Ovary (tissue), 9 donors: ENCODE measurements around the gene MYBPH. TPM values are rescaled to one million over a fixed set of nuclear protein-coding genes. Genes with fewer than 3 reads are reported as not detected.

Experiments used
- DNase-seq, 5 donors: peaks; one replicate each; pipeline ENCODE4 v3.0.0-alpha.2; 2019 to 2020
- H3K27ac ChIP-seq, 2 donors: fragments of 200-600 bp; one replicate each; pipeline versions ENCODE4 v1.5.1 to v1.8.0; 2019 to 2022
- H3K27me3 ChIP-seq: fragments of 200-600 bp; one replicate; pipeline ENCODE4 v1.8.0; 2022
- H3K36me3 ChIP-seq: fragments of 200-600 bp; sonication (generic); one replicate; pipeline ENCODE4 v1.5.1; 2019
- H3K4me1 ChIP-seq: one replicate; pipeline ENCODE4 v1.8.1; 2013; ENCODE audit warnings: mild to moderate bottlenecking, moderate library complexity; ENCODE audit not compliant: insufficient read depth
- H3K4me3 ChIP-seq: fragments of 200-600 bp; sonication (generic); one replicate; pipeline ENCODE4 v1.5.1; 2017
- H3K9me3 ChIP-seq, 2 donors: fragments of 200-600 bp in 1 of 2; sonication (generic) in 1 of 2; one replicate each; pipeline versions ENCODE4 v1.5.1 to v1.8.1; 2013 to 2019; ENCODE audit warnings: mild to moderate bottlenecking in 1 of 2, moderate library complexity in 1 of 2
- CTCF ChIP-seq, 3 donors: fragments of 450-650 bp in 2 of 3; fragments of 200-600 bp in 1 of 3; IDR thresholded peaks; one replicate each; pipeline versions ENCODE4 v1.5.1 to v1.8.0; 2016 to 2022; ENCODE audit warnings: antibody characterized with exemption in 3 of 3, mild to moderate bottlenecking in 1 of 3
- EP300 ChIP-seq: sonication (generic); formaldehyde crosslinking; IDR thresholded peaks from one replicate; pipeline ENCODE4 v1.6.1; 2017; ENCODE audit warnings: antibody characterized with exemption
- POLR2A ChIP-seq: fragments of 450-650 bp; IDR thresholded peaks from one replicate; pipeline ENCODE4 v1.6.1; 2017; ENCODE audit warnings: antibody characterized with exemption, mild to moderate bottlenecking, moderate library complexity
- WGBS, 3 donors: extraction: QIAGEN DNeasy Blood & Tissue Kit in 1 of 3; methylation state at CpG; one replicate each; pipeline versions ENCODE4 v1.1.5 to v1.1.7; 2013 to 2017; 5-methylcytosine and 5-hydroxymethylcytosine counted together
- intact Hi-C, 4 donors: fragments of 100-400 bp; cut with DNase I; formaldehyde crosslinking; loops; one replicate each; pipeline versions ENCODE4 v1.11.0 to v1.15.1; 2022 to 2023
- polyA plus RNA-seq, 2 donors: library from polyadenylated mRNA; stranded (reverse); fragments of 200-250 nt in 1 of 2; fragments of 350-450 nt in 1 of 2; fragmentation: Illumina TruSeq in 1 of 2; extraction: RNeasy Lipid Tissue Mini Kit (QIAGEN cat#74804) in 1 of 2; gene quantifications; one replicate each; pipeline ENCODE4 v1.2.3, GENCODE V29; 2013 to 2014
- total RNA-seq, 7 donors: library from RNA; depleted of rRNA in 2 of 7; stranded (reverse); fragments of >200 nt in 2 of 7; fragmentation: NEBNext Ultra II Directional in 3 of 7; extraction: Animal tissue kit (Norgen Biotek cat#: 25700) in 3 of 7; gene quantifications; one replicate each; pipeline versions ENCODE4 v1.1.0 to v1.2.4, GENCODE V29; 2016 to 2023
- donor health status: DM: no; HTN: no; CAD: no; lungs with moderate emphysema.
- donor health status: DM: no; HTN: no; CAD: no.
- donor health status: Bipolar disorder and iron deficiency.
- donor health status: DM: yes; HTN: yes; CAD: no.
- donor health status: DM: no; HTN: no; CAD: no.
- donor health status: DM: yes; HTN: yes; CAD: no.

MYBPH gene
- total and polyA plus RNA-seq, 9 donors: 0.04 to 0.27 (median 0.17) TPM; not detected in 5

DNA sequence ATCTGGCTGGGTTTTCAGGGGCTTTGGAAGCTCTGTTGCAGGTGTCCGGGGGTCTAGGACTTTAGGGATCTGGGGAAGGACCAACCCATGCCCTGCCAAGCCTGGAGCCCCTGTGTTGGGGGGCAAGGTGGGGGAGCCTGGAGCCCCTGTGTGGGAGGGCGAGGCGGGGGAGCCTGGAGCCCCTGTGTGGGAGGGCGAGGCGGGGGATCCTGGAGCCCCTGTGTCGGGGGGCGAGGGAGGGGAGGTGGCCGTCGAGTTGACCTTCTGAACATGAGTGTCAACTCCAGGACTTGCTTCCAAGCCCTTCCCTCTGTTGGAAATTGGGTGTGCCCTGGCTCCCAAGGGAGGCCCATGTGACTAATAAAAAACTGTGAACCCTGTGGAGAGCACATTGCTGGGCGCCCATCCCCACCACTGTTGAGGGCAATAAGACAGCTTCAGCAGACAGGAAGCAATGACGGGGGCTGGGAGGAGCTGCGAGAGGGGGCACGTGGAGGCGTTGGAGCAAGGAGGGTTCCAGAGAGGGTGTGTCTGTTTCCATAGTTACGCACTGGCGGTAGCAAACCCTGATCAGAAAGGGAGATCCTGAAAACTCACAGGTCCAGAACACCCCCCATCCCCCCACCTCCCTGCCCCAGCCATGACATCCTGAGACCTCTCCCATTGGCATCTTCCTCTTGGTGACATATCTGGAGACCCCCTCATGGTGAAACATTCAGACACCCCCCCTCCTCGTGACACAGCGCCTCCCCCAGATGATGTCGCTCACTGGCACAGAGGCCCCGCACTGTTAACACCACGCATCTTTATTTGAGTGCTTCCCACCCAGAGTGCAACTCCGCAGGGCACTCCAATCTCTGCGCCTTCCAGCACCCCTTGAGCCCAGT is 8.4 kb downstream of the MYBPH start:
- DNase-seq: no peak
- H3K36me3 ChIP-seq: no peaks in the 10 kb centered on the region
- H3K27ac ChIP-seq: no peak overlapping the region
- no peaks in the 10 kb centered on the region for H3K4me1 ChIP-seq
- WGBS, 3 donors: 80 to 82% (median 80%) methylated on average over 23 of the region's 23 CpGs
- no peaks in the 10 kb centered on the region for H3K9me3 ChIP-seq
- H3K4me3 ChIP-seq: no peak overlapping the region
- no peaks in the 10 kb centered on the region for H3K27me3 ChIP-seq
- intact Hi-C loops: no loop called here
- TF ChIP-seq CTCF (IDR thresholded peaks at IDR 0.05): no peak
- TF ChIP-seq POLR2A: no peak
- TF ChIP-seq EP300: no peak

- Histone ChIP-seq H3K9me3 (no peaks in the 10 kb centered on the region), H3K36me3 (no peaks in the 10 kb centered on the region), H3K27ac (no peak overlapping the region), H3K4me1 (no peaks in the 10 kb centered on the region), H3K27me3 (no peaks in the 10 kb centered on the region), H3K4me3 (no peak overlapping the region)
- TF ChIP-seq EP300 (no peak), CTCF (IDR thresholded peaks at IDR 0.05) (no peak)
- no peak for DNase-seq
- 76 to 79% (median 77%) methylated on average over 13 to 14 of the region's 14 CpGs for WGBS, 3 donors
- intact Hi-C loops: no loop called here
Observed at GRCh38 chr1:203166192-203166940, 9.3 kb downstream of the MYBPH start.

GRCh38 chr1:203165800-203166161 is 9.8 kb downstream of the MYBPH start:
- WGBS, 3 donors: 95 to 99% (median 96%) methylated on average over 8 of the region's 8 CpGs
- no peak for DNase-seq
- TF ChIP-seq CTCF (IDR thresholded peaks at IDR 0.05) (no peak), POLR2A (no peak), EP300 (no peak)
- Histone ChIP-seq H3K27ac (no peak overlapping the region), H3K27me3 (no peaks in the 10 kb centered on the region), H3K4me1 (no peaks in the 10 kb centered on the region), H3K9me3 (no peaks in the 10 kb centered on the region), H3K4me3 (no peak overlapping the region), H3K36me3 (no peaks in the 10 kb centered on the region)
- intact Hi-C loops: no loop called here

- H3K27ac ChIP-seq: no peak overlapping the region
- H3K36me3 ChIP-seq: no peaks in the 10 kb centered on the region
- intact Hi-C loops: no loop called here
- H3K9me3 ChIP-seq: no peaks in the 10 kb centered on the region
- no peaks in the 10 kb centered on the region for H3K27me3 ChIP-seq
- no peak for TF ChIP-seq CTCF (IDR thresholded peaks at IDR 0.05)
- TF ChIP-seq EP300: no peak
- TF ChIP-seq POLR2A: no peak
- H3K4me3 ChIP-seq: no peak overlapping the region
- WGBS, 3 donors: 93 to 94% (median 94%) methylated on average over 28 of the region's 28 CpGs
- no peak for DNase-seq
- no peaks in the 10 kb centered on the region for H3K4me1 ChIP-seq
Observed at GRCh38 chr1:203165101-203165799, 10.4 kb downstream of the MYBPH start.
